LNCaP clone FGC (cell line): Measurements from ENCODE around the gene LYPD8.
A peak's percentile ranks its signal among the peaks of the same experiment; 100 is the strongest.
"Not testable (repeated sequence)": the region's sequence is repeated elsewhere in the genome, so short reads cannot be mapped to it uniquely, and the experiment has no call there.

Source experiments
- DNase-seq: peaks from one replicate; pipeline ENCODE4 v3.0.0-alpha.2; 2011; ENCODE audit warnings: low read depth
- H3K4me3 ChIP-seq: 2 replicates; pipeline ENCODE4 v1.5.1; 2011; ENCODE audit warnings: mild to moderate bottlenecking, low read depth, low read length, control low read depth
- TF ChIP-seq, protein P1 (sequence below): IDR thresholded peaks from 2 replicates; pipeline ENCODE4 v1.5.1; 2012; ENCODE audit warnings: mild to moderate bottlenecking; ENCODE audit not compliant: control insufficient read depth, insufficient read depth; ENCODE audit errors: extremely low read depth

The LYPD8 gene

GRCh38 chr1:248755517-248755916 is at the start of gene LYPD8:
LYPD8 (minus strand) TSS chr1:248755759; CDS start chr1:248751081, 4,678 bp downstream.
- no peak for DNase-seq
- TF ChIP-seq, protein P1, sequence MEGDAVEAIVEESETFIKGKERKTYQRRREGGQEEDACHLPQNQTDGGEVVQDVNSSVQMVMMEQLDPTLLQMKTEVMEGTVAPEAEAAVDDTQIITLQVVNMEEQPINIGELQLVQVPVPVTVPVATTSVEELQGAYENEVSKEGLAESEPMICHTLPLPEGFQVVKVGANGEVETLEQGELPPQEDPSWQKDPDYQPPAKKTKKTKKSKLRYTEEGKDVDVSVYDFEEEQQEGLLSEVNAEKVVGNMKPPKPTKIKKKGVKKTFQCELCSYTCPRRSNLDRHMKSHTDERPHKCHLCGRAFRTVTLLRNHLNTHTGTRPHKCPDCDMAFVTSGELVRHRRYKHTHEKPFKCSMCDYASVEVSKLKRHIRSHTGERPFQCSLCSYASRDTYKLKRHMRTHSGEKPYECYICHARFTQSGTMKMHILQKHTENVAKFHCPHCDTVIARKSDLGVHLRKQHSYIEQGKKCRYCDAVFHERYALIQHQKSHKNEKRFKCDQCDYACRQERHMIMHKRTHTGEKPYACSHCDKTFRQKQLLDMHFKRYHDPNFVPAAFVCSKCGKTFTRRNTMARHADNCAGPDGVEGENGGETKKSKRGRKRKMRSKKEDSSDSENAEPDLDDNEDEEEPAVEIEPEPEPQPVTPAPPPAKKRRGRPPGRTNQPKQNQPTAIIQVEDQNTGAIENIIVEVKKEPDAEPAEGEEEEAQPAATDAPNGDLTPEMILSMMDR, result no peak
- H3K4me3 ChIP-seq, result no peak within 1 kb of the TSS

DNA sequence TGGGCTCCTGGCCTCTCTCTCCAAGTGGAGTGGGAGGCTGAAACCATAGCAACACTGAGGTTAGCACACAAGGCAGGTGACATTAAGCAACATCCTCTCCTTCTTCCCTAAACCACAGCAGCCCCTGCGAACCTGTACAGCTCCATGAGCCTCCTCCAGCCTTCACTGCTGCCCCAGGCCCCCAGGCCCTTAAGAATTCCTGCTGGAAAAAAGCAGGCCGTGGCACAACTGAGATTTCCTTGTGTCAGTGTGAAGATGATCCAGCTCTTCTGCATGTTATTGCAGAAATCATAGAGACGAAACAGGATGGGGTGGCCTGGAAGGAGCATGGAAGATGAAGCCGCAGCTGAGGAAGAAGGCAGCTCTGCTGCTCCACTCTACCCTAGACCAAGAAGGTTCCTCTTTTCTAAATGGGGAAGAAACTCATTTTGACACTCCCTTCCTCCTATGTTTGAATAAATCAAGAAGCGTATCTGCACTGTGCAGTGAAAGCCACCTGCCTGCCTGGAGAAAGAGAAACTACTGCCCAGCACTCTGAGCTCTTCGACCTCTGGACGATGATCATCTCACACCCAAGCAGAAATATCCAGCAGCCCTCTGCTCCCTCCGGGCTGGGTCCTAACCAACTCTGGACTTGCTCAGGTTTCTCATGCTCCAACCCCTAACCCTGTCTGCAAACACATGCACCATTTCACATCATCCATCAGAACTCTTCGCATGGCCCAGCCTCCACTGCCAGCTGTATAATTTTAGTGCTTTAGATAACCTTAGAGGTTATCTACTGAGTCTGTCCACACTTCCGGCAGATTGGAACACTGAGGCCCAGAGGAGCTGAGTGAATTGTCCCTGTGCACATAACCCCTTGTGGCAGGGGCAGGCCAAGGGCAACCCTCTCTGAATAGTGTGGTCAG is 49.5 kb upstream of the LYPD8 start:
- TF ChIP-seq, protein P1, result no peak
- no peak for DNase-seq
- no peak overlapping the region for H3K4me3 ChIP-seq

GRCh38 chr1:248803501-248803900 is 47.9 kb upstream of the LYPD8 start:
- H3K4me3 ChIP-seq, DNase-seq: not testable (repeated sequence)

GRCh38 chr1:248802454-248802853 is 46.9 kb upstream of the LYPD8 start:
- peak; percentile 4 for DNase-seq
- TF ChIP-seq, protein P1, result no peak
- H3K4me3 ChIP-seq, result no peak overlapping the region

GRCh38 chr1:248800459-248800858 is 44.9 kb upstream of the LYPD8 start:
- H3K4me3 ChIP-seq, result no peak overlapping the region
- TF ChIP-seq, protein P1, result no peak
- DNase-seq, result no peak

- DNase-seq, result no peak
- no peak overlapping the region for H3K4me3 ChIP-seq
- TF ChIP-seq, protein P1, result no peak
Measured at GRCh38 chr1:248798791-248799190, 43.2 kb upstream of the LYPD8 start.

DNA sequence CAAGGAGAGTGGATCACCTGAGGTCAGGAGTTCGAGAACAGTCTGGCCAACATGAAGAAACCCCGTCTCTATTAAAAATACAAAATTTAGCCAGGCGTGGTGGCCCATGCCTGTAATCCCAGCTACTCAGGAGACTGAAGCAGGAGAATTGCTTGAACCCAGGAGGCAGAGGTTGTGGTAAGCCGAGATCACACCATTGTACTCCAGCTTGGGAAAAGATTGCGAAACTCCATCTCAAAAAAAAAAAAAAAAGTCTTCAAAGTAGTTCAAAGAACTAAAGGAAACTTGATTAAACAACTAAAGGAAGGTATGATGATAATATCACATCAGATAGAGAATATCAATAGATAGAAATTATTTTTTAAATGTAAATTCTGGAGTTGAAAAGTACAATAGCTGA is 39.1 kb upstream of the LYPD8 start:
- H3K4me3 ChIP-seq, DNase-seq: not testable (repeated sequence)

DNA sequence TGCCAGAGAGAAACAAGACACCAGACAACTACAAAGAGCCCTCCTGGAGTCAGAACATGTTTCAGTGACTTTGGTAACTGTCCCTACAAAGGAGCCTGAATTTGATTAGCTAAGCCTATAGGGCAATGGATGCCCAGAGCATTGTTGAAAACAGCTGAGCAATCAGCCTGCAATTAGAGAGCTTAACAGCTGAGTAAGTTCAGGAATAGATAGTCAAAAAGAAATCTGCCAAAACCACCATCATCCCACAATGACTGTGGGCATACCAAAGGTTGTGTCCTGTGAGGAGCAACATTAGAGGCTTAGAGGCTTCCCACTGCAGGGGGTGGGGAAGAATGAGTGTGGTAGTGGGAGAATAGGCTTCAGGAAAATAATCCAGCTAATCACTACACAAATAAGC is 38.0 kb upstream of the LYPD8 start:
- no peak for DNase-seq
- TF ChIP-seq, protein P1, result no peak
- no peak overlapping the region for H3K4me3 ChIP-seq
